Rectal smooth muscle tissue (tissue), 1 donor: ENCODE results near the gene GALNT13.

Source experiments
- H3K27ac ChIP-seq: one replicate; pipeline ENCODE4 v1.7.0; 2013; ENCODE audit warnings: low read depth, low read length, inconsistent platforms
- H3K27me3 ChIP-seq: one replicate; pipeline ENCODE4 v1.7.0; 2013; ENCODE audit warnings: low read length; ENCODE audit not compliant: control insufficient read depth, insufficient read depth
- H3K36me3 ChIP-seq: one replicate; pipeline ENCODE4 v1.7.0; 2013; ENCODE audit warnings: low read length; ENCODE audit not compliant: control insufficient read depth, insufficient read depth
- H3K4me1 ChIP-seq: one replicate; pipeline ENCODE4 v1.7.0; 2013; ENCODE audit warnings: low read length; ENCODE audit not compliant: control insufficient read depth, insufficient read depth
- H3K4me3 ChIP-seq: one replicate; pipeline ENCODE4 v1.7.0; 2013; ENCODE audit warnings: low read length
- H3K9ac ChIP-seq: one replicate; pipeline ENCODE4 v1.7.0; 2013; ENCODE audit warnings: low read length

Gene GALNT13

GRCh38 chr2:153967248-153967973 lies 95.7 kb downstream of the GALNT13 start:
- Histone ChIP-seq H3K27ac (no peak overlapping the region), H3K4me3 (no peak overlapping the region), H3K9ac (no peak overlapping the region), H3K36me3 (no peaks in the 10 kb centered on the region), H3K4me1 (no peaks in the 10 kb centered on the region), H3K27me3 (no peaks in the 10 kb centered on the region)

DNA sequence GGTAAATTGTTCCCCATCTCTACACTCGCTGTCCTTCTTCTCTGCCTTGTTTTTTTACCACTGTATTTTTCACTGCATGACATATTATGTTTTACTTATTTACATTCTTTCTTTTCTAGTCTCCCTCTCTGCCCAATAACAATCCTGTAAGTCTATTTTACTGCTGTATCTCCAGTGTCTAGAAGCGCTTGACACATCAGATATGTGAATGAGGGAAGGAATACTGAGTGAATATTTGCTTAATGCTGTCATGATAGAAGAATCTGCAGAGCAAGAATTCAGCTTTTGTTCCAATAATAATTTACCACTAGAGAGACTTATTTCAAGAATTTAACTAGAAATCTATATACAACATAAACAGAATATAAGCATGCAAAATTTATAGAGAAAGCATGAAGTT lies 99.5 kb downstream of the GALNT13 start:
- Histone ChIP-seq H3K36me3 (no peaks in the 10 kb centered on the region), H3K4me1 (no peaks in the 10 kb centered on the region), H3K27ac (no peak overlapping the region)

DNA sequence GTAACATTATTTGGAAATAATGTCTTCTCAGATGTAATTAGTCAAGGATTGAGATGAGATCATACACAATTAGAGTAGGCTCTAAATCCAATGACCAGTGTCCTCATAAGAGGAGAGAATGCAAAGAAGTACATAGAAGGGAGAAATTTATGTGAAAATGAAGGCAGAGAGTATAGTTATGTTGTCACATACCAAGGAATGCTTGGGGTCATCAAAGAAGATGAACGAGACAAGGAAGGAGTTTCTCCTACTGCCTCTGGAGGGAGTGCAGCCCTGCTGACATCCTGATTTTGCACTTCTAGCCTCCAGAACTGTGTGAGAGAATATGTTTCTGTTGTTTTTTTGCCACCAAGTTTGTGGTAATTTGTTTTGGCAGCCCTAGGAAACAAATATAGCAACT lies 100.1 kb downstream of the GALNT13 start:
- Histone ChIP-seq H3K36me3 (no peaks in the 10 kb centered on the region), H3K4me3 (no peak overlapping the region), H3K27me3 (no peaks in the 10 kb centered on the region), H3K4me1 (no peaks in the 10 kb centered on the region), H3K27ac (no peak overlapping the region), H3K9ac (no peak overlapping the region)

More for the DNA sequence above, 99.5 kb downstream of the GALNT13 start:
- no peak overlapping the region for H3K4me3 ChIP-seq
- H3K9ac ChIP-seq = no peak overlapping the region
- no peaks in the 10 kb centered on the region for H3K27me3 ChIP-seq

GRCh38 chr2:153972412-153972811 lies 100.7 kb downstream of the GALNT13 start:
- Histone ChIP-seq H3K9ac (no peak overlapping the region), H3K4me1 (no peaks in the 10 kb centered on the region), H3K27me3 (no peaks in the 10 kb centered on the region), H3K4me3 (no peak overlapping the region), H3K27ac (no peak overlapping the region), H3K36me3 (no peaks in the 10 kb centered on the region)

GRCh38 chr2:153986488-153987229 lies 114.9 kb downstream of the GALNT13 start:
- no peaks in the 10 kb centered on the region for H3K36me3 ChIP-seq
- H3K27me3 ChIP-seq = no peaks in the 10 kb centered on the region
- H3K4me1 ChIP-seq = no peaks in the 10 kb centered on the region
- no peak overlapping the region for H3K4me3 ChIP-seq
- H3K27ac ChIP-seq = no peak overlapping the region
- H3K9ac ChIP-seq = no peak overlapping the region

DNA sequence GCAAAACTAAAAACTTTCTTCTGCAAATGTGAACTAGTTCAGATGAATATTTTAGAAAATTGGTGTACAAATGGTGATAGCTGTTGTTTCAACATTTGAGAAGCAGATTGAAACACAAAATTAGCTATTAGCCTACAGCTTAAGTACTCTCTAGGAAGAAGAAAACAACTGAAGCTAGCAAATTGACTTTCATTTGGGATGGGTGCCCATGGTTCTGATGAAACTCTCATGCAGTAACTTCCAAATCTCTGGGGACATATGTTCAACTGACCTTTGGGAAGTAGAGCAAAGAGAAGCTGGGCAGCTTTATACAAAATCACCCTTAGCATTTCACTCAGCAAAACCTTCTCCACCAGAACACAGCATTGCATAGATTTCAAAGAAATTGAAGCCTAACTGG lies 119.0 kb downstream of the GALNT13 start:
- no peaks in the 10 kb centered on the region for H3K27me3 ChIP-seq
- no peaks in the 10 kb centered on the region for H3K36me3 ChIP-seq
- no peaks in the 10 kb centered on the region for H3K4me1 ChIP-seq
- H3K4me3 ChIP-seq = no peak overlapping the region
- no peak overlapping the region for H3K27ac ChIP-seq
- no peak overlapping the region for H3K9ac ChIP-seq

- H3K27ac ChIP-seq = no peak overlapping the region
These were observed 141.8 kb downstream of the GALNT13 start for GRCh38 chr2:154013514-154013913.

GRCh38 chr2:154015233-154015632 lies 143.5 kb downstream of the GALNT13 start:
- H3K27ac ChIP-seq = no peak overlapping the region
- H3K36me3 ChIP-seq = no peaks in the 10 kb centered on the region
- H3K9ac ChIP-seq = no peak overlapping the region
- H3K4me3 ChIP-seq = no peak overlapping the region
- no peaks in the 10 kb centered on the region for H3K27me3 ChIP-seq
- H3K4me1 ChIP-seq = no peaks in the 10 kb centered on the region

More at GRCh38 chr2:154013514-154013913, 141.8 kb downstream of the GALNT13 start:
- H3K4me1 ChIP-seq = no peaks in the 10 kb centered on the region
- H3K36me3 ChIP-seq = no peaks in the 10 kb centered on the region
- no peak overlapping the region for H3K4me3 ChIP-seq
- no peak overlapping the region for H3K9ac ChIP-seq
- H3K27me3 ChIP-seq = no peaks in the 10 kb centered on the region

DNA sequence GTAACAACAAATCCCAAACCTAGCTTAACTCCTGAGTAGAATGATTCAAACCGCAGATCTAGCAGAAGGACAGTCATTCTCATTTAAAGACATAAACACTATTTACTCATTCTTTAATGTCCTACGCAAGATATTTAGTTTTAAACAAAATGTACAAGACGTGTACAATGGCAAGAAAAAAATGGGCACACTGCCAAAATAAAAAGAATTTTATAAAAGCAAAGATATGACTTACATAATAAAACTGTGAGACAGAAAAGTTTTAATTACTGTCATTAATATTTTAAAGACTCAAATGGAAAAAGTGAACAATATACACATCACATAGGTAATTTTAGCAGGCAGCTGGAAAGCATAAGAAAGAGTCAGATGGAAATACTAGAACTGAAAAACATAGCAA lies 157.8 kb downstream of the GALNT13 start:
- H3K9ac ChIP-seq = no peak overlapping the region

DNA sequence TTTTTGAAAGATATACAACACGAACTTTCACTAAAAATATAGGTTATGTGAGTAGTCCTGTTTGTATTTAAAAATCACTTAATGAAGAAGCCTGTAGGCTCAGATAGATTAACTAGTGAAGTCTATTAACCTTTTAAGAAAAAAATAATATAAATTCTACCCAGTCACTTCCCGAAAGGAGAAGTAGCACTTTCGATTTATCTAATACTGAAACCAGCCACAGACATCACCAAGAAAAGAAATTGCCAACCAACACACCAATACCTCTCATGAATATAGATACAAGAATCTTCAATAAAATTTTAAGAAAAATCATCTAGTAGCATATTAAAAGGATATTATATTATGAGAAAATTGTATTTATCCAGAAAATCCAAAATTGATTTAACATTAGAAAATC lies 160.5 kb downstream of the GALNT13 start:
- Histone ChIP-seq H3K36me3 (no peaks in the 10 kb centered on the region), H3K4me1 (no peaks in the 10 kb centered on the region), H3K9ac (no peak overlapping the region), H3K27me3 (no peaks in the 10 kb centered on the region), H3K27ac (no peak overlapping the region), H3K4me3 (no peak overlapping the region)

More for the DNA sequence above, 157.8 kb downstream of the GALNT13 start:
- H3K27me3 ChIP-seq = no peaks in the 10 kb centered on the region
- no peaks in the 10 kb centered on the region for H3K36me3 ChIP-seq
- H3K27ac ChIP-seq = no peak overlapping the region
- H3K4me3 ChIP-seq = no peak overlapping the region
- no peaks in the 10 kb centered on the region for H3K4me1 ChIP-seq

DNA sequence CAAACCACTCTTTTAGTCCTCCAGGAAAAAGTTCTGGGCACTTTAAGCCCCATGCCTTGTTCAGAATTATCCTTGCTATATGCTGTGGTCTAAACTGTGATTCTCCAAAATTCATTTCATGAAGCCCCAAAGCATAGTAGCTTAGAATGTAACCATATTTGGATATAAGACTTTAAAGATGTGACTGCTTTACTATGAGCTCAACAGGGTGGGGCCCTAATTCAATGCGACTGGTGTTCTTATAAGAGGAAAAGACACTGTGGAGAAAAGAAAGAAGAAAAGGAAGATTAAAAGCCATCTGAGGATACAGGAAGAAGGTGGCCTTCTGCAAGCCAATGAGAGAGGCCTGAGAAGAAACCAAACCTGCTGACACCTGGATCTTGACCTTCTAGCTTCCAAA lies 174.8 kb downstream of the GALNT13 start:
- H3K27me3 ChIP-seq = no peaks in the 10 kb centered on the region
- H3K4me3 ChIP-seq = no peak overlapping the region
- H3K27ac ChIP-seq = no peak overlapping the region
- no peaks in the 10 kb centered on the region for H3K36me3 ChIP-seq
- no peaks in the 10 kb centered on the region for H3K4me1 ChIP-seq
- H3K9ac ChIP-seq = no peak overlapping the region

DNA sequence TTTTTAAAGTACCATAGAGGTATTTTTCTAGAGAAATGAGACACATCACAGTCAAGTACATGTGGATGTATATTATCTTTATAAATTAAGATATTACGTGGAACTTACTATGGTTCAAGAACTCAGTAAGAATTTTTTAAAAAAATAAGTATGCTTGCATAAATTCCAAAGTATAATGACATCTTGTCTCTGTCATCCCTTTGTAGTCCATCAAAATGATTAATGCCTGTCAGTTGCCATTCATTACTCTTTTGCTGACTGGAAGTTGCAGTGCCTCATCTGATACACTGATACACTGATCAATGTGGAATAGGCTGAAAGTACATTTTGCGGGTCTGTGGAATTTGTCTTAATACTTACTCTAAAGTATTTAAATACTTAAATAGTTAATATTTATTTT lies 177.2 kb downstream of the GALNT13 start:
- Histone ChIP-seq H3K9ac (no peak overlapping the region), H3K4me3 (no peak overlapping the region), H3K36me3 (no peaks in the 10 kb centered on the region), H3K27ac (no peak overlapping the region), H3K27me3 (no peaks in the 10 kb centered on the region), H3K4me1 (no peaks in the 10 kb centered on the region)

- Histone ChIP-seq H3K36me3 (no peaks in the 10 kb centered on the region), H3K4me3 (no peak overlapping the region), H3K27ac (no peak overlapping the region), H3K4me1 (no peaks in the 10 kb centered on the region), H3K9ac (no peak overlapping the region), H3K27me3 (no peaks in the 10 kb centered on the region)
These were observed 177.8 kb downstream of the GALNT13 start for GRCh38 chr2:154049561-154049960.
